Measurements from ENCODE around the gene ZNF407.
"Not testable (repeated sequence)": the region's sequence is repeated elsewhere in the genome, so short reads cannot be mapped to it uniquely, and the experiment has no call there.

Gene ZNF407

DNA sequence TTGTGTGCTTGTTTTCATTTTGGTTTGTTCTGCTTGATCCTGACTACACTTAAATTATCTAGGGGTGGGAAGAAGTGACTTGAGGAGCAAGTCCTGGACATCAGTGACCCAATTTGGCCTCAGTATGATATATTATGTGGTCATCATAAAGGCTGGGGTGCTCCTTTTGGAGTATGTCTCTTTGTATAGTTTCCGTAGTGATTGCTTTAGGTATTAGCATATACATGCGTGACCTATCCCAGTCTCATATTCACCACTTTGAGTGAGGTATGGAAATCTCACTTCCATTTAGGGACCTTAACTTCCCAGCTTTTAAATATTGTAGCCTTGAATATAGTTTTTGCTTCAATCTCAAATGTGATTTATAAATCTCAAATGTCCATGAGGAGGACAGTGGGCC lies 370.3 kb downstream of the ZNF407 start:
- DNase-seq (ENCODE audit: low read depth), result no peak

DNA sequence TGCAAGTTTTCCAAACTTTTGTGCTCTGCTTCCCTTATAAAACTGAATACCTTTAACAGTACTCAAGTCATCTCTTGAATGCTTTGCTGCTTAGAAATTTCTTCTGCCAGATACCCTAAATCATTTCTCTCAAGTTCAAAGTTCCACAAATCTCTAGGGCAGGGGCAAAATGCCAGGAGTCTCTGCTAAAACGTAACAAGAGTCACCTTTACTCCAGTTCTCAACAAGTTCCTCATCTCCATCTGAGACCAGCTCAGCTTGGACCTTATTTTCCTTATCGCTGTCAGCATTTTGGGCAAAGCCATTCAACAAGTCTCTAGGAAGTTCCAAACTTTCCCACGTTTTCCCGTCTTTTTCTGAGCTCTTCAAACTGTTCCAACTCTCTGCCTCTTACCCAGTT lies 373.7 kb downstream of the ZNF407 start:
- not testable (repeated sequence) for DNase-seq (ENCODE audit: low read depth)

DNA sequence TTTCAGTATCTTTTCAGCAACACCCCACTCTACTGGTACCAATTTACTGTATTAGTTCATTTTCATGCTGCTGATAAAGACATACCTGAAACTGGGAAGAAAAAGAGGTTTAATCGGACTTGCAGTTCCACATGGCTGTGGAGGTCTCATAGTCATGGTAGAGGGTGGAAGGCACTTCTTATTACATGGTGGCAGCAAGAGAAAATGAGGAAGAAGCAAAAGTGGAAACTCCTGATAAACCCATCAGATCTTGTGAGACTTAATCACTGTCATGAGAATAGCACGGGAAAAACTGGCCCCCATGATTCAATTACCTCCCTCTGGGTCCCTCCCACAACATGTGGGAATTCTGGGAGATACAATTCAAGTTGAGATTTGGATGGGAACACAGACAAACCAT lies 374.1 kb downstream of the ZNF407 start:
- not testable (repeated sequence) for DNase-seq (ENCODE audit: low read depth)

DNA sequence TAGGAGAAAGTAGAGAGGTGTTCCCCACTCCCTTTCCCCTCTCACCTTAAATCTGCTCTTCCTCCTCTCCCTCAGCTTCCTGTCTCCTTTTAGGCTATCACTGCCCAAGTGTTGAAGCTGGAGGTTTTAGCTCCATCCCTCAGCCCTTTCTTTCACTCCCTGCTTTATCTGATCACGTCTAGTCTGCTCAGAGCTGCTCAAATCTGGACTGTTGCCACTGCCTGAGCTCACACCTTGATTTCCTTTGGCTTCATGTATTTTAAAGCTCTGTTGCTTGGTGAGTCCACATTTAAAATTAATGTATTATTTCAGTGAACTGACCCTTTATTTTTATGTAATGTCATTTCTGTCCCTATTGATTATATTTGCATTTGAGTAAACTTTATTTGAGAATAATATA lies 374.7 kb downstream of the ZNF407 start:
- no peak for DNase-seq (ENCODE audit: low read depth)

DNA sequence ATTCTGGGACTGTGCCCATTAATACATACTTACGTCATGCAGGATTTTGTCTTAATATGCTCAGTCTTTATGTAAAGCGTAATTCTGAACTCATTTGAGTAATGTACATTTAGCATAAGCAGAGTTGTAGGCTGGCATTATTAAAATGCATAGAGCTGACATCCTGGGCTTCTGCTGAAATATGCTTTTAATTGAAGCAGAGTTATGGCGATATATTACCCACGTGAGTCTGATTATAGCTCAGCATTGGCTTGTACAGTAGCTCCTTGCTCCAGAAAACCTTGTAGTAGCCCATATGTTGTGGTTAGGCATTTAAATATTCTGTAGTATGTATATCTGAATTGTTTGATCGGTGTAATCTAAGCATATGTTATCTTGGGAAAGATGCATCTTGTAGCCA lies 377.3 kb downstream of the ZNF407 start:
- DNase-seq (ENCODE audit: low read depth), result no peak

DNA sequence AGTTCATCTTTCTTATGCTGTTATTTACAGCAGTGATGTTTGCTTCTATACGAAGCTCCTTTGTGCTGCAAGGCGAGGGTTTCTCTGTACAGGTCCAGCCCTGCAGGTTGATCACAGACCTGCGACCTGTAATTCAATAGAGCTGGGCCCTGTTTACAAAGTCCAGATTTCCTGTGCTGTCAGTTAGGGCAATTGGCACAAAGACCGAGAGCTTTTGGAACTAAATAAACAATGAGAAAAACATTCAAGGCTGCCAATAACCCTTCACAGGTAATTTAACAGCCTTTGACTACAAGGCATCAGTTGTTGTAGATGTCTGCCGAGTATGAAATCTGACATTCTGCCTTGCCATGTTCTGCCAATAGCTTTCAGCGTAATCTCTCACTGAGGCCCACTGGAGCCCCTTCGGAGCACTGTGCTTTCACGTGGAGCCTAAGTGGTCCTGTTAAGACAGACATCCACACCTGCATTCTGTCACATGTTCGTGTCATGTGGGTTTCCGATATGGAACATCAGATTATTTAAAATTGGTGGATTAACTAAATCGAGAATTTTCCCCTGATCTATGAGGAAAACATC lies 378.8 kb downstream of the ZNF407 start:
- no peak for DNase-seq (ENCODE audit: low read depth)

DNA sequence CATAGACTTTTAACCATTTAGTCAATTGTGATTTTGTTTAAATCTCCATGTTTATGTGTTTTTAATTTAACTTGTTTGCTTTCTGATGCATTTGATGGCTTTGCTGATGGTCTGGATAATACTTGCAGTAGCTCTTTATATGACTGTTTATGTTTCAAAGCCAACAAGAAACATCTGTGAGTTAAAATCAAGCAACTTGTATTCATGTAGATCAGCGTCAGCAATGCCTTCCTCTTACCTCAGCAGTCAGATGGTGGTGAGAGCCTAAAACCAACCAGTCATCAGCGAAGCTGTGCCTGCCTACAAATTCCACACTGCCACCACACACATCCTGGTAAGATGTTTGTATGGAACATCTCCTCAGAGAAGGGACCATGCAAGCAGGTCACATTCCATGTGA lies 379.4 kb downstream of the ZNF407 start:
- DNase-seq (ENCODE audit: low read depth), result no peak

DNA sequence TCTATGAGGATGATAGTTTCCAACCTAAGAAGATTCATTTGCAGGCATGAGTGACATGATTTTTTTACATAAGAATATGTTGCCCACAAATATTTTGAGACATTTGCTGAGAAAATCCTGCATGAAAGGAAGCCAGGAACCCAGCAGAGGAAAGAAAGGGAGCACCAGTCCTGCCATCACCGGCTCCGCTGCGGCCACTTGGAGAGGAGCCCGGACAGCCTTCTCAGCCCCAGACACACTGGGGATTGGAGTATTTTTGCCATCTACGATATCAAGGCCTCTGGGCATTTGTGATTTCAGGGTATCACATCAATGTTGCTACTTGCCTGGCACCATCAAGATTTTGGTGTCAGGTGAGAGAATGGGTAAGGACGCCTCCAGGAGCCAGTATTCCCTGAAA lies 383.0 kb downstream of the ZNF407 start:
- DNase-seq (ENCODE audit: low read depth), result no peak

DNA sequence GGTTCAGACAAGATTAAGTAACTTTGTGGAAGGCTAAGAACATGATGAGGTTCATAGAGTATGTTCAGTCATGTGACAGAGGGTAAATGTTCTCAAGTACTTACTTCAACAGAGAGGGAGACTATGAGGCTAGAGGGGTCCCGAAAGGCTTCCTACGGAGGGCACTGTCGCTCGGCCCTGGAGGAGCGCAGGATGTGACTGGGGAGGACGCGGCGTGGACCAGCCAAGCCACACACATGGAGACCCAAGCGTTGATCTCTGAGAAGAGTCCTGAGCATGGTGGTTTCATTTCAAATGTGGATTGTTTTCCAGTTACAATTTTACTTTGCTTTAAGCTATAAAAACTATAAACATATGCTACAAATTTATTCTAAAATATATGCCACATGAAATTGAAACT lies 383.8 kb downstream of the ZNF407 start:
- DNase-seq (ENCODE audit: low read depth), result no peak

DNA sequence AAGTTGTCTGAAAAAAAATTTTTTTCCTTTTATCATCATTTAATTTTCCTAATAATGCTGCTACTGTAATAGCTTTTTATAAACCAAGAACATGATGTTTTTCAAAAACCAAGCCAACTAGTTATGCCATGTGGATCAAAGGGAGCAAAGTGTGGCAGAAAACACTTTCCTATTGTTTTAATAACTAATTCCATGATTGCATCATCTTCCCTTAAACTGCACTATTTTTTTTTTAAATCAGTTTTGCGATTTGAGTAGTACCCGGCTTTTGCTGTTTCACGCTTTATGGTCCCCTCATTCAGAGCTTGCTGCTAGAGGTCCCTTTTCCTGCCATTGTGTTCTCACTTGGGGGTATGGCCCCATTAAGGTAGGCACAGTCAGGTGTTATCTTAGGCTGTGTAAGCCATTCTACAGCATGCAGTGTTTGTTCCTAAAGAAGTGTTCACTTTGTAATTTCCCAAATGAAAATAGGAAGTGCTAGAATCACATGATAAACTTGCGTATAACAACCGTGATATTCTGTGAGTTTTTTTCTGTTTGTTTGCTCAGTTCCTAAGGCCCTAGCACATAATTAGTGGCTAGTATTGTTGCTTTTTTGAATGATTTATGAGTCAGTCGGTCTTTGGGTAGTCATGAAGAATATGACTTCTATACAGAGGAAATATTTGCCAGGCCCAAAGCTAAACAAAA lies 385.4 kb downstream of the ZNF407 start:
- DNase-seq (ENCODE audit: low read depth), result no peak

DNA sequence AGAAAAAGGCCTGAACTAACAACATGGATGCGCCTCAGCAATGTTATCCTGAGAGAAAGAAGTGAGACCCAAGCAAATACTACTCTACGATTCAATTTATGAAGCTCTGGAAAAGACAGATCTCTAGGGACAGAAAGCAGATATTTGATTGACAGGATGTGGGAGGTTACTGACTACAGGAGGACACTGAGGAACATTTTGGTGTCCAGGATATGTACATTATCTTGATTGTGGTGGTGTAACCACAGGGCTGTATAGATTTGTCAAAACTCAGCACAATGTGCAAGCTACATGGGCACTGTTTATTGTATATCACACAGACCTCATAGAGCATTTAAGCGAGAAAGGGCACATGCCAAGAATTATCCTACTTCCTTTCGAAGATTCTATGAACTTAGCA lies 391.5 kb downstream of the ZNF407 start:
- DNase-seq (ENCODE audit: low read depth), result no peak

DNA sequence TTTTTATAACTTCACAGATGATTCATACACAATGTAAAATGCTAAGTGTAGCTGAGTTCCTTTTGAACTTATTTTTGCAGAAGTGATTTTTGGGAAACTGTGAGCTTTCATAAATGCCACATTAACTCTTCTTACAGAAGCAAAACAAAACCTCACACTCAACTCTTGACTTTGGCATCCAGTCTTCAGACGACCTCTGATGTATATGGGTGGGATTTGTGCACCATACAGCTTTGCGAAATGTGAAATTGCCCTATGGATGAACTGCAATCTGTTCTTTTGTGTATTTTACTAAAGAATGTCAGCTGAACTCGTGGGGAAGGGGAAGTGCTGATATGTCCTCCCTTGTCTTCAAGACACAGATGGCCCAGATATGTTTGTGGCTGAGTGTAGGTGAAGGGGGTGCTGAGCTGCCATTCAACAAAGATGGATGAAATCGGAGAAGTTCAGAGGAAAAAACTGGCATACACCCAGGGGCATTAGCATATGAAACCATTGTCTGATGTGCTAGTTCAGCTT lies 393.0 kb downstream of the ZNF407 start:
- peak; percentile 54 for DNase-seq (ENCODE audit: low read depth)

DNA sequence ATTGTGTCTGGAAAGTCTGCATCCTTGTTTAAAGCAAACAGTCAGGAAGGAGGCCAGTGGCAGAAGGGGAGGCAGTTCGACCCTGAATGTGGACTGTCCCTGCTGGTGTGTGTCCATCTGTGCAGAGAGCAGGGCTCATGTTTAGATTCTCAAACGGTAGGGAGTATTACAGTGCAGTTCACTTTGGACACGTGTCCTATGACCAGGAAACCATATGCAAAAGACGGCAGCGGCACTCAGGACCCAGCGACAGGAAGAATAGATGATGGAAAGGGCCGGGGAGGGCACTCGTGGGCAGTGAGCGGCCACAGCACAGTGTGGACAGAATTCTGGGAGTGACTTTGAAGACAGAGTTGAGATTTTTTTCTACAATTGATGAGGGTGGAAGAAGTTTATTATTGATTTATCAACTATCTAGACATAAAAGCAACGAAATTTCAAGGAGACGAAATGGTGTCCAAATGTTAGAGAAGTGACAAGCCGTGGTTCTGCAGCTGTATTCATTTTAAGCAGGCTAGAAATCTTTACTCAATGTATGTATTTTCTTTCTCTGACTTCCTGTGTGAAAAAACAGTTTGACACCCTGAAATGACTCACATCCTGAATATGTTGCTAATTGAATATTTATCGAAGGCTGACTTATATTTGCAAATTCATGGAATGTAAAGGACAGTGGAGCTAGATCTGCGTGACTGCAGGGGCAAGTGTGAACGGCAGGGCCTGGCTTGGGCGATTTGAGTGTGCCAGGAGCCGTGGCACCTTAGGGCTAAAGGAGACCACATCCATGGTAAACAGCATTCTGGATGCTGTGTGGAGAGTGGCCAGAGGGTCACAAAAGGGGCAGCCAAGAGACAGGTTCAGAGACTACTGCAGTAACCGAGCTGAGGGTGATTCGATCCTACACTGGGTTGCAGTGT lies 397.1 kb downstream of the ZNF407 start:
- peak; percentile 47 for DNase-seq (ENCODE audit: low read depth)

DNA sequence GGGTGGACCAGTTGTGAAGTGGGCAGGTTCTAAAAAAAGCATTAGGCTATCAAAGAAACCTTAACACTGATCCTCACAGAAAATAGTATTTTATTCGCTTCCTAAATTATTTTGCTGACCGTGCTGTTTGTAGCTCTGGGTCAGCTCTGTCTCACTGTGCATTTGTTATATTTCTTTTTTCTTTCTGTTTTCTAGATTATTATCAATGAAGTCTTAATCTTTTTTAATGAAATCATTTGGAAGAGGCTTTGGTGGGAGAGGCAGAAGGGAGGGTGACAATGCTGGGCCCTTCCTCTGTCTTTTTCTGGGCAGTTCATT lies 397.7 kb downstream of the ZNF407 start:
- DNase-seq (ENCODE audit: low read depth), result no peak

DNA sequence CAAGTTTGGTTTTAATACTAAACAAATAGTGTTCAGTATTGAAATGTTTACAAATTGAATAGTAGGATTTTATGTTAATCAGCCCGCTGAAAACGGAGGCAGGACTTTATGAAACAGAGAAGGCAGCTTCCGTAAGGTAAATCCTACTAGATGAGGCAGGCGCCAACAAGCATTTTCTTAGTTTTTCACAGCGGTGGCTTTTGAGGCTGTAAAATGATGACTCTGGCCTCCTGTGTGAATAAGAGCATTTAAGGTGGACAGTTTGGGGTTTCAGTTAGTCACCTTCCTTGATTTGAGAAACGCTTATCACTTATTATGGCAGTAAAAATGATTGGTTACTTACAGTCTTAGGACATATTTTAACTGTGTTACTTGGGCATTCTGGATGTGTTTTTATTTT lies 398.4 kb downstream of the ZNF407 start:
- DNase-seq (ENCODE audit: low read depth), result no peak

DNA sequence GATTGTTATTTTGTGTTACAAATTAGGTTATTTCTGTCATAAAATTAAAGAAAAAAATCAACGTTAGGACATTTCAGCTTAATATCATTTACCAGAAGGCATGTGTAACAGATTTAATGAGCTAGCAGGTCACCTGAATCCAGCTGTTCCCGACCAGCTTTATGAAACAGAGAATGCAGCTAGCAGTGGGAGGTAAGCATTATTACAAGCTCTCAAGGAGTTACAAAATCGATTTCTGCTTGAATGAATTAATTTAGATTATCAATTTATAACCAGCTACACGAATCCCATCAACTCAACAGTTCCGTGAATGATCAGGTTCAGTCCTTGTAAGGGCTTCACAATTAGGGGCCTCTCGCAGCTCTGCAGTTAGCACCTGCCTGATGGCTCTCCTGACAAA lies 399.3 kb downstream of the ZNF407 start:
- no peak for DNase-seq (ENCODE audit: low read depth)

DNA sequence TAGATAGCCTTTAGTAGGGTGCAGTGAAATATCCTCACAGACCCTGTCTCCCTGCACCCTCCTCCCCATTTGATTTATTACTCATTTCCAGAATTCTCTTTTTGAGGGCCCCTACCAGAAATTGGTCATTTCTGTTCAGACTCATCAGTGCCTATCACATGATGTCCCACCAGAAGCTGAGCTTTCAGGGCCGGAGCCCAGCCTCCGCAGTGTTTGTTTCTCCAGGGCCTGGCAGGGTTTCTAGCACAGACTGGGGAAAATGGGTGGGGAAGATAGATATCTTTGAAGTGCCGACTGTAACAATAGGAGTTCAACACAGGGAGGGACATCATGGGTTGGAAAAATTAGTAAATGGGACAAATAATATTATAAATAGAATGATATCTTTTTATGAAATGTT lies 403.2 kb downstream of the ZNF407 start:
- DNase-seq (ENCODE audit: low read depth), result no peak

DNA sequence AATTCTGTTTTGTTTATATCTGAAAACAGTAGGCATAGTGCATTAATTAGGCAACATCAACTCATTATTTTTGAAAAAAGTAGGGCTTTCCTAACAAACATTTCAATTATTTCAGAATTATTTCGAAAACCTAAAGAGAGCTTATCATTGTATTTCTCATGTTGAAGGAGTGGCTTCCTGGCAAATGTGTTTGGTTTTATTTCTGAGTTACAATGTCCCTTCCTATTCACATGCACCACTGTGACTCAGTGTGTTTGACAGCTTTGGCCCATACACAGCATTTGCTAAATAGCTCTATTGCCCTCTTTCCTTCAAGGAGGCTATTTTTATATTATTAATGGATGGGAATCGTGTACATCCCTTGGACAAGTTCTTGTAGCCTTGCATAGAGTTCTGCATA lies 405.4 kb downstream of the ZNF407 start:
- no peak for DNase-seq (ENCODE audit: low read depth)

DNA sequence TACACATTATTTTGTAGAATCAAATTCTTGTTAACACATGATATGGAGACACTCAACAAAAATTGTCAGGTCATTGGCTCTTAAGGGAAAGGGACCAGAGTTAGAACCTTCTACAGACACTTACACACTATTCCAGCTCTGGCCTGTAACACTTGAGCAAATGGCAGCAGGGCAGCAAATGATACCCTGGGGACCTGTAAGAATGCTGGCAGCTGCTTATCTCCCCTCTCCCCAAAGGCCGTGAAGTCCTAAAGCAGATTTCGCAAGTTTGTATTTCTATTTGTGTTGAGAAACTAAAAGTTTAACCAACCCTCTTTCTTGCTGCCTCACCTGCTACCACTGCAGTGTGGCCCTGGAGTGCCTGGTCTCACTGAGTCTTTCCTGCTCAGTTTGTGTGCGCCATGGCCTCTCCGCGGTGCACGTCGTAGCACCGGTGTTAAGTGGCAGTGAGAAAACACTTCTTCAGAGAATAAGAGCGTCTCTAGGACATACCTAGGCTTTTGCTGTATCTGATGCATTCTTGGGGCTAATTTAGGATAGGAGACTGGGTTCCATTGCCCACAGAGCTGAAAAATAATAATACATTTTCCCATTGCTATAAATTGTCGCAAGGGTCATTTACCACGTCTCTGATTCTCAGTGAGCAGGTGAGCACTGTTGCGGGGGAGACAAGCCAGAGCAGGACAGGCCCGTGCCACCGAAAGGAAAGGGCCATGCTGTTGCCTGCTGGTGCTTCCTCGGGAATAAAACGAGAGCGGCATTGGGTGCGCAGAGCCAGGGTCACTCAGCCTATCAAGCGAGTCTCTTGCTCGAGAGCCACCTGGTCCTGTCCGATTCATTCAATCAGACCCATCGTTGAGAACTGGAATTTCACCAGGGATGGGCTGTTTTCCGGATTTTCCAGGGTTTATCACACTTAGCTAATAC lies 406.4 kb downstream of the ZNF407 start:
- no peak for DNase-seq (ENCODE audit: low read depth)

DNA sequence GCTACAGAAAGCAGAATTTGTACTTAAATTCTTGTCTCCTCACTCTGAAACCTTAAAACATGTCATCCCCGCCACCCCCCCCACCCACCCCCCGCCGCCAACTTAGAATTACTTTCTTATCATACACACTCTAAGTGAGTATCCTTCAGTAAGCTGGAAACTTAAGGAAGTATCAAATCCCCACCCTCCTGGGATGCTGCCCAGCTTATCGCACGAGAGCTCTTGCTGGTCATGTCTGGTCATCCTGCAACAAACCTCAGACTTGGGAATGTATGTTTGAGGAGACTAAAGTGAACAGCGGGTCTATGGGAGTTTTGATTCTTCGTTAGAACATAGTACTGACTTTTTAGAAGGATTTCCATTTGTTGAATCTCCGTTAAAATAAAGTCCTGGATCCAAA lies 408.0 kb downstream of the ZNF407 start:
- peak; percentile 30 for DNase-seq (ENCODE audit: low read depth)

DNA sequence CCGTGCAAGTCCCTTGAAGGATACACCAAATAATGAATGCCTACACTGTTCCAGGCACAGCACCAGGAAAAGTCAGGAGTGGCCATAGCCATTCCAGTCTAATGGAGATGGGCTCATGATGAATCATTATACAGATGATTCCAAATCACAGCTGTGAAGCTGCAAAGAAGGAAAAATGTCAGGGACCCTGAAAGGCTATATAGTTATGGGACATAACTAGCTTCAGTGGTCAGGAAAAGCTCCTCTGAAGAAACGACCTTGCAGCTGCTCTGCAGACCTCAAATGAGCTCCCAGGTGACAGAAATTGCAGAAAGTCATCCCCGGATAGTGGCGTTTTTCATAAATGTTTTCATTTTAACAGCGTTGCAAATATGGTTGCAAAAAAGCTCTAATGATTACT lies 410.5 kb downstream of the ZNF407 start:
- DNase-seq (ENCODE audit: low read depth), result no peak

DNA sequence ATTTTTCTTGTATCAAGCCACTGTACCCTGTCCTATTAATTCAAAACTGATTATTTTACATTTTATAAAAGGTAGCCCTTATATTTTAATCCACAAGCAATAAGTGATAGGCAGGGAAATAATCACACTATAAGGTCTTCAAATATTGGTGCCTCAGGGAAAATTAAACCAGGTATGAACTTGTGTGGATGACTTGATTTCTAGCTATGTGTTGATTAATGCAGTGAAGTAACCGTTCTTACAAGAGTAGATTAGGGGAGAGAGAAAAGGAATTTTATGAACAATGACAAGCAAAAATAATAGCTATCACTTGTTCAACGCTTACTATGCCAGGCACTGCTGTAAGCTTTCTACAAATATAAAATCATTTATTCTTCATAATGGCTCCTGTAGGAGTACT lies 411.6 kb downstream of the ZNF407 start:
- no peak for DNase-seq (ENCODE audit: low read depth)
